Peyer's patch (tissue), 4 donors: Measurements from ENCODE around the gene CRYGC.

Source experiments
- CTCF ChIP-seq, 6 experiments: fragments of 450-650 bp in 4 of 6; fragments of 200-600 bp in 2 of 6; sonication (generic) in 1 of 6; IDR thresholded peaks; one replicate each; pipeline ENCODE4 v1.5.1; 2017 to 2019; ENCODE audit warnings: antibody characterized with exemption in 6 of 6, mild to moderate bottlenecking in 3 of 6, moderate library complexity in 1 of 6
- POLR2A ChIP-seq, 2 donors: fragments of 450-650 bp; IDR thresholded peaks; one replicate each; pipeline ENCODE4 v1.5.1; 2017; ENCODE audit warnings: antibody characterized with exemption in 2 of 2, mild to moderate bottlenecking in 2 of 2, moderate library complexity in 2 of 2

- TF ChIP-seq CTCF (IDR thresholded peaks at IDR 0.05) (no peak), POLR2A (IDR thresholded peaks at IDR 0.05) (no peak)
These were observed 37.4 kb downstream of the CRYGC start for GRCh38 chr2:208092093-208092832.
